NT2/D1 (cell line): ENCODE measurements around the gene AOC3.

Experiments
- SUZ12 ChIP-seq: IDR thresholded peaks from 2 replicates; pipeline ENCODE4 v1.6.1; 2011; ENCODE audit not compliant: insufficient read length, insufficient read depth; ENCODE audit errors: extremely low read depth
- YY1 ChIP-seq: IDR thresholded peaks from 2 replicates; pipeline ENCODE4 v1.6.1; 2011; ENCODE audit not compliant: insufficient read length, insufficient read depth
- ZNF274 ChIP-seq: IDR thresholded peaks from 2 replicates; pipeline ENCODE4 v1.6.1; 2011; ENCODE audit warnings: mild to moderate bottlenecking, low read depth, low read length

GRCh38 chr17:42853597-42853967, 2.6 kb downstream of the AOC3 start:
- TF ChIP-seq ZNF274 (no peak), YY1 (no peak), SUZ12 (no peak)
